Measurements from ENCODE around the gene FARP2.

DNA sequence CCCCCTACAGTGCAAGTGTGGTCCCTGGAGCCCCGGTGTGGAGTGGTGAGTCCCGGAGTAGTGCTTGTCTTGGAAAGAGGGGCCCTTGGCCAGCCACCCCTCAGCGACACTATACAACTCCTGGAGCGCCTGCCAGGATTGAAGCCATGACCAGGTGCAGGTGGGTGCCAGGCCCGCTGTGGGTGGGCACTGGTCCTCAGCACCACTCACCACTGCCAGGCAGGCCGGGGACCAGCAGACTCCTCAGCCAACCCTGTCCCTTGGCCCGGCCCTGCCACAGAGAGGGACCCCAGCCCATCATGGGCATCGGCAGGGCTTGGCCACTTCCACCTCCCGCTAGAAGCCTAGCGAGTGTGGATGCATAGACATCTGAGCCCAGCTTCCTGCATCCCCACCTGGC lies 110.1 kb downstream of the FARP2 start:
- TF ChIP-seq, protein P1, sequence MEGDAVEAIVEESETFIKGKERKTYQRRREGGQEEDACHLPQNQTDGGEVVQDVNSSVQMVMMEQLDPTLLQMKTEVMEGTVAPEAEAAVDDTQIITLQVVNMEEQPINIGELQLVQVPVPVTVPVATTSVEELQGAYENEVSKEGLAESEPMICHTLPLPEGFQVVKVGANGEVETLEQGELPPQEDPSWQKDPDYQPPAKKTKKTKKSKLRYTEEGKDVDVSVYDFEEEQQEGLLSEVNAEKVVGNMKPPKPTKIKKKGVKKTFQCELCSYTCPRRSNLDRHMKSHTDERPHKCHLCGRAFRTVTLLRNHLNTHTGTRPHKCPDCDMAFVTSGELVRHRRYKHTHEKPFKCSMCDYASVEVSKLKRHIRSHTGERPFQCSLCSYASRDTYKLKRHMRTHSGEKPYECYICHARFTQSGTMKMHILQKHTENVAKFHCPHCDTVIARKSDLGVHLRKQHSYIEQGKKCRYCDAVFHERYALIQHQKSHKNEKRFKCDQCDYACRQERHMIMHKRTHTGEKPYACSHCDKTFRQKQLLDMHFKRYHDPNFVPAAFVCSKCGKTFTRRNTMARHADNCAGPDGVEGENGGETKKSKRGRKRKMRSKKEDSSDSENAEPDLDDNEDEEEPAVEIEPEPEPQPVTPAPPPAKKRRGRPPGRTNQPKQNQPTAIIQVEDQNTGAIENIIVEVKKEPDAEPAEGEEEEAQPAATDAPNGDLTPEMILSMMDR (conservative IDR thresholded peaks at IDR 0.05; ENCODE audit: low read depth, low read length): no peak
- TF ChIP-seq RAD21 (IDR thresholded peaks at IDR 0.05; ENCODE audit: low read length): no peak
- TF ChIP-seq, protein P2, sequence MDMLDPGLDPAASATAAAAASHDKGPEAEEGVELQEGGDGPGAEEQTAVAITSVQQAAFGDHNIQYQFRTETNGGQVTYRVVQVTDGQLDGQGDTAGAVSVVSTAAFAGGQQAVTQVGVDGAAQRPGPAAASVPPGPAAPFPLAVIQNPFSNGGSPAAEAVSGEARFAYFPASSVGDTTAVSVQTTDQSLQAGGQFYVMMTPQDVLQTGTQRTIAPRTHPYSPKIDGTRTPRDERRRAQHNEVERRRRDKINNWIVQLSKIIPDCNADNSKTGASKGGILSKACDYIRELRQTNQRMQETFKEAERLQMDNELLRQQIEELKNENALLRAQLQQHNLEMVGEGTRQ (IDR thresholded peaks at IDR 0.05; ENCODE audit: low read depth, low read length): no peak

Data from IMR-90 (cell line).